GM19467 (cell line): ENCODE measurements around the gene ANKRD23.
"Not testable (repeated sequence)": the region's sequence is repeated elsewhere in the genome, so short reads cannot be mapped to it uniquely, and the experiment has no call there.

Experiments
- ATAC-seq: cut with Tn5 transposase; IDR thresholded peaks from one replicate; pipeline ENCODE4 v1.9.1; 2021; ENCODE audit warnings: mild to moderate bottlenecking, moderate library complexity; ENCODE audit not compliant: unreplicated experiment

The ANKRD23 gene

DNA sequence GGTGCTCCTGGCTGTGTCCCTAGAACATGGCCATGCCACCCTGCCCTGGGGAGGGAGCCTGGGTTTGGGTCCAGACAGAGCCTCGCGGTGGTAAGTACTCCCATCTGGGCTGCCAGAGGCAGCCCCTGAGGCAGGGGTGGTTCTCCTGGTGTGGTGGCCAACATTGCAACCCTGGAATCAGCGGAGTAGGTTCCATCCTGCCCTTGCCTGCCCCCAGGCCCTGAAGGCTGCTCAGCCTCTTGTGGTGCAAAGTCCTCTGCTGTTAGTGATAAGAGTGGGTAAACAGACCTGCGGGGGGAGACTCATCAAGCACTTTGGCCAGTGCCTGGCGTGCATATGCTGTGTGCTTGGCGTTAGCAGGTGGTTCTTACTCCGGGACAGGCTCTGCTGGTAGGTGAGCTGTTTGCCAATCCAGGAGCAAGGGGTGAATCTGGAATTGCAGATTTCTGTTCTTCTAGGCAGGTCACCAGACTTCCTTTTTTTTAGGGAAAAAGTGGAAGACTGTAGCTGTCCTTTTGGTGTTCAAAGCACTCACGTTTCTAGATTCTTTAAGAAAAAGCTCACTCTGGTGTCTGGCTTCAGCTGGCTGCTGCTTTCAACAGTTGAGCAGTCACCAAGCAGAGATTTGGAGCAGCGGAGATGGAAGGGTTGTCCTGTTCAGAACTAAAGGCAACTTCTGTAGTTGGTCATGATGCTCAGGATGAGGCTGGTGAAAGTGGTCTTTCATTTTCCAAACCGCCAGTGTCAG, 24.5 kb downstream of the ANKRD23 start:
- no peak for ATAC-seq

DNA sequence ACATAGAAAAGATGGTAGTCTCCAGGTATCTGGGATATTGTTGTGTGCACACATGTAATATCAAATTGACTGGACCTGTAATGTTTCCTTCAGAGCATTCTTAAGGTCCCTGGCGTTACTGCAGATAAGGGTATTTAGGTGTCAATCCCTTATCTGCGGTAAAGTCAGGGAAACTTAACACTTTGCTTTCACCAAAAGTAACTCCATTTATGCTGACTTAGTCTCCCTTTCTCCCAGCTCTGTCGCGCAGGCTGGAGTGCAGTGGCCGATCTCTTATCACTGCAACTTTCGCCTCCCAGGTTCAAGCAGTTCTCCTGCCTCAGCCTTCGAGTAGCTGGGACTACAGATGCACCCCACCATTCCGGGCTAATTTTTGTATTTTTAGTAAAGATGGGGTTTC, 25.9 kb downstream of the ANKRD23 start:
- no peak for ATAC-seq

DNA sequence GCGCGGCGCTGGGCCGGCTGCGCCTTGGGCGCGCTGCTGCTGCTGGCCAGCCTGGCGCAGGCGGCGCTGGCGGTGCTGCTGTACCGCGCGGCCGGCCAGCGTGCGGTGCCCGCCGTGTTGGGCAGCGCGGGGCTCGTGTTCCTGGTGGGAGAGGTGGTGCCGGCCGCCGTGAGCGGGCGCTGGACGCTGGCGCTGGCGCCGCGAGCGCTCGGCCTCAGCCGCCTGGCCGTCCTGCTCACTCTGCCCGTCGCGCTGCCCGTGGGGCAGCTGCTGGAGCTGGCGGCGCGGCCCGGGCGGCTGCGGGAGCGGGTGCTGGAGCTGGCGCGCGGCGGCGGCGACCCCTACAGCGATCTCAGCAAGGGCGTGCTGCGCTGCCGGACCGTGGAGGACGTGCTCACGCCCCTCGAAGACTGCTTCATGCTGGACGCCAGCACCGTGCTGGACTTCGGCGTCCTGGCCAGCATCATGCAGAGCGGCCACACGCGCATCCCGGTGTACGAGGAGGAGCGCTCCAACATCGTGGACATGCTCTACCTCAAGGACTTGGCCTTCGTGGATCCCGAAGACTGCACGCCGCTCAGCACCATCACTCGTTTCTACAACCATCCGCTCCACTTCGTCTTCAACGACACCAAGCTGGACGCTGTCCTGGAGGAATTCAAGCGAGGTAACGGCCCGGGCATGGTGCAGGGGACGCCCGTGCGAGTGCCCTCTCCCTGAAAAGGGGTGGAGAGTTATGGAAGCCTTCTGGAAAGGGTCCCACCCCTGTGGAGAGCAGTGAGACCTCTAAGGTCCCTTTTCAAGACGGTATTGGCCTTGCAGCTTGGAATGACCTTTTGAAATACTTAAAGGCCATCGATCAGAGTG, 26.8 kb downstream of the ANKRD23 start:
- peak; percentile 0 for ATAC-seq

DNA sequence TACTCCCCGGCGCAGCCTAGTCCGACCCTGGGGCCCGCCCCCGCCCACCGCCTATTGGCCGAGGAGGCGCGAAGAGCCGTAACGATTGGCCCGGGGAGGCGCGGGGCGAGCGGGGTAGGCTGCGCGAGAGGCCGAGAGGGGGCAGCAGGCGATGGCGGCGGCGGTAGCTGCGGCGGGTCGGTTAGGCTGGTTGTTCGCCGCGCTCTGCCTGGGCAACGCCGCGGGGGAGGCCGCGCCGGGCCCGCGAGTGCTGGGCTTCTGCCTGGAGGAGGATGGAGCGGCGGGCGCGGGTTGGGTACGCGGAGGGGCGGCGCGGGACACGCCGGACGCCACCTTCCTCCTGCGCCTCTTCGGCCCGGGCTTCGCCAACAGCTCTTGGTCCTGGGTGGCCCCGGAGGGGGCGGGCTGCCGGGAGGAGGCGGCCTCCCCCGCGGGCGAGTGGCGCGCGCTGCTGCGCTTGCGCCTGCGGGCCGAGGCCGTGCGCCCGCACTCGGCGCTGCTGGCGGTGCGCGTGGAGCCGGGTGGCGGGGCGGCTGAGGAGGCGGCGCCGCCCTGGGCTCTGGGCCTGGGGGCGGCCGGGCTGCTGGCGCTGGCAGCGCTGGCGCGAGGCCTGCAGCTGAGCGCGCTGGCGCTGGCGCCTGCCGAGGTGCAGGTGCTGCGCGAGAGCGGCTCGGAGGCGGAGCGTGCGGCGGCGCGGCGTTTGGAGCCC, 27.5 kb downstream of the ANKRD23 start, which contains the start of gene CNNM3:
CNNM3 (plus strand) TSS at position 142 of the 709 bp plus-strand sequence; CDS start at position 152, 10 bp downstream.
- peak; percentile 84 for ATAC-seq

DNA sequence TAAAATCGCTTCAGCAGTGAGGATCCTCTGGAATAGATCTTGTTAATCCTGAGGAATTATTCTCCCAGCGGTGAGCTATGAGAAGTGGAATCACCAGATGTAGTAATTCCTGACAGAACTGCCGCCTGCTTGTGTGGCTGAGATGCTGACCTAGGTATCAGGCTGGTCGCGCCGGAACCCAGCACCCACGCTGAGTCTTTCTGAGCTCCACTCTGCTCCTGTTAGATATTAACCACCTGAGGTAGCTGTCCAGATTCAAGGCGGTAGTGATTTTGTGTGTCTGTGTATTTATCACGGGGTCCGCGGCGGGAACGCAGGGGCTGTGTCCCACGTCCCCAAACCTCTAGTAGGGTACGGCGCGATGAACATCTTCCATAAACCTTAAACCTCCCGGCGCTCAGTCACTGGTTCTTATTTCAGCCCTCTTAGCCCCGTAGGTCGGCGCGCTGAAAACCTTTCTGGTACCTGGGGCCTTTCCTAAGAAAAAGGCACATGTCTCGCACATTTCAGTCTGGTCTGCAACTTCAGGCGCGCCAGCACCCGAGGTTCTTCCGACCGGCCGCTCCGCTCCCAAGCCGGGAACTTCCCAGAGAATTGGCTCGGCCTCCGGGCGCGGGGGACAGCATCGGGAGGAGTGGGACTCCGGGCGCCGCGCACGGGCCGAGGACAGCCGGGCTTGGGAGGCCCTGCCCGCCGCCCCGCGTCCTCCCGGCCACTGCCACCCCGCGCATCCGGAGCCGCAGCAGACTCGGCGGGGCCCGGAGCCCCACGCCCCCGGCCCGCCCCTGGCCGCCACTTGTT, 28.3 kb downstream of the ANKRD23 start:
- ATAC-seq = no peak

DNA sequence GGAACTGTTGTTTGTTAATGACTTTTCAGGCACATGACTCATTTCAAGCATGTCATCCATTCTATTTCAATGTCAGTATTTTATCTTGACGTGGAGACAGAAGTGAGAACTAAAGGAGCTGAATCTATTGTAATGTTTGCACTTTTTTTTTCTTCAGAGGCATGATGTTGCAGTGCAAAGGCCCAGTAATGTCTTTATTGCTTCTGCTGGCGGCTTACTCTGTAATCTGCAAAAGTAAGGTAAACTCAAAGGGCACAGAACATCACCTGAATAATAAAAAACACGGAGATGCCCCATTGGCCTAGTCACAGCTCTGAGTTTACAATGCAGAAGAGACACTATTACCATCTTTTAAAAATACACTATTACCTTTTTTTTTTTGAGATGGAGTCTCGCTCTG, 30.2 kb downstream of the ANKRD23 start:
- no peak for ATAC-seq

DNA sequence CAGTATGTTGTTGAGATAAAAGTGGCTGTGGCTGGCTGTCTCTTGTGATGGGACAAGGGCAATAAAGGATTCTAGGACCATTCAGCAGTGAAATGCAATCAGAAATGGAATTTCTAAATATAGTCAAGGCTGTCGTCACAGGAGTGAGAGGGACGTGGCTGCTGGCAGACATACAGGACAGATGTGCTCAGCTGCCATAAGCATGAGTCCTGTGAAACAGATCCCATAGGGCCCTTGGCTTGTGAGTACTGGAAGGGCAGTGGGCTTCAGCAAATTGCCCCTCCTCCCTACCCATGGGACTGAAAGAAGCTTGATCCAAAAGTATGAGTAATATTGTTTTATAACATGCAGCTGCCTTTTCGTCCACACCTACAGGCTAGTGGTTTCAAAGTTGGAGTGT, 31.9 kb downstream of the ANKRD23 start:
- no peak for ATAC-seq

DNA sequence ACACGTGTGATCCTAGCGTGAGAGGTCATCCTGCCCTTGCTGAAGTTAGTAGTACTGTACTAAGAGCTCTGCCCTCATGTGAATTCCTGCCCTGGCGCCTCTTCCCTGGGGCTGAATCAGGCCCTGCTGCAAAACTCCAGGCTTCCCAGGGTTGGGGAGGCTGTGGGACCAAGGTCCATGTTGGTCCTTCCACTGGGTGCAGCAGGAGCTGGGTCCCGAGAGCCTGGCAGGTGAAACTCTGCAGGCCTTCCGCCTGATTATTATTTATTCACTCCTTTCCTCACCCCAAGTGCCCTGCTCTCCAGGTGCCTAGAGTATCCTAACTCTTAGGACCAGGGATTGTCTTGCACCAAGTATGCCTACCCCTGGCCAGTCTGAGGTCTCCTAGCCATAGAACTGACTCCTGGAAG, 33.0 kb downstream of the ANKRD23 start:
- ATAC-seq = no peak

DNA sequence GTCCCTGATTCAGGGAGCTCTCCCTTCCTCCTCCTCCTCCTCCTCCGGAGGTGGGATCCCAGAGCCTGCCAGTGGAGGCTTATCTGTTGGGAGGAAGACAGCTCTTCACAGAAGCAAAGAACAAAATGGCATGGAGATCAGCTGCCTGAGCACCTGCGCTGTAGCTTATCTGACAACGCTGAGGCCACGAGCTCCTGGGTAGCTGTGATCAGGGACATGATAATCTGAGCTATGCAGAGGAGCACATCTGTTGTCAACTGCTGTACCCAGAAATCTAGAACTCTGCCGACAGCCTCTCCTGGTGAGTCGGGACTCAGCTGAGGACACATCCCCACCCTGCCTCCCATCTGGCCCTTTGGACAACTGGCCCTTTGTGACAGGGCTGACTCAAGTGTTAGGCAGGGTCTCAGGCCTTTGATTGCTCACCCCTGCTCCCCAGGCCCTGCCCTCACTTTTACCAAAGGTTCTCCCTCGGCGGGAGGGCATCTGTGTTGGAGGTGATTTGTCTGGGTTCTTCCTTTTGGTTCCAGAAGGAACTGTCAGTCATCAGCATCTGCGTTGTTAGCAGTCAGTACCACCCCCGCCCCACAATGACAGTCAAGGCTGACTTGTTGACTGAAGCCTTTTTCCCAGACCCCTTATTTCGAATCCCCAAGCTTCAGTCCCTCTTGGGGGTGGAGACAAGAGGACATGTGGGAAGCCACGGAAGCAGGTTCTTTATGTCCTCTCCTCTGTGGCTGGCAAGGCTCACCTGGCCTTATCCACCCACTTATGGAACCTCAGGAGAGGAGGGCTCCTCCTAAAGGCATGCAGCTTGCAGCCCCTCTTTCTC, 33.7 kb downstream of the ANKRD23 start:
- no peak for ATAC-seq

DNA sequence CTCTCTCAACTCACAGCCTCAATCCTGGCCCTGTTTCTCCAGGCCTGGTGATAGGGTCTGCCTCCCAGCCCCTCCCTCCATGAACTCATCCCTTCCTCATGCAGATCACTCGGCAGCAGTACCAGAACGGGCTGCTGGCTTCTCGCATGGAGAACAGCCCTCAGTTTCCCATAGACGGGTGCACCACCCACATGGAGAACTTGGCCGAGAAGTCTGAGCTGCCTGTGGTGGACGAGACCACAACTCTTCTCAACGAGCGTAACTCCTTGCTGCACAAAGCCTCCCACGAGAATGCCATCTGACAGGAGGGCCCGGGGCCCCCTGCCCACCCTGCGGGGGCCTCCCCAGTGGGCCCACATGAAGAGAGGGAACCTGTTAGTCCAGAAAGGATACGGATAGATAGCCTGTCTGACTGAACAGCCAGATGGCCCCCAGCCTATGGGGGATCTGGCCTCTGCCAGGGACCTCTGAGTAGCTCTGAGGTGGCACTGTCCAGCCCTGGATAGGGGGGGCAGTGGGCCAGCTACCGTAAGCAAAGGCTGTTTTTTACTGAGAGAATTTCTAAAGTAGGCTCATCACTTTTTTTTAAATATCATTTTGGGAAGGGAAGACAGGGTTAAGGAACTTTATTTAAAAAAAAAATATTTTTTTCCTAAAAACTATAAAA, 34.5 kb downstream of the ANKRD23 start:
- no peak for ATAC-seq

DNA sequence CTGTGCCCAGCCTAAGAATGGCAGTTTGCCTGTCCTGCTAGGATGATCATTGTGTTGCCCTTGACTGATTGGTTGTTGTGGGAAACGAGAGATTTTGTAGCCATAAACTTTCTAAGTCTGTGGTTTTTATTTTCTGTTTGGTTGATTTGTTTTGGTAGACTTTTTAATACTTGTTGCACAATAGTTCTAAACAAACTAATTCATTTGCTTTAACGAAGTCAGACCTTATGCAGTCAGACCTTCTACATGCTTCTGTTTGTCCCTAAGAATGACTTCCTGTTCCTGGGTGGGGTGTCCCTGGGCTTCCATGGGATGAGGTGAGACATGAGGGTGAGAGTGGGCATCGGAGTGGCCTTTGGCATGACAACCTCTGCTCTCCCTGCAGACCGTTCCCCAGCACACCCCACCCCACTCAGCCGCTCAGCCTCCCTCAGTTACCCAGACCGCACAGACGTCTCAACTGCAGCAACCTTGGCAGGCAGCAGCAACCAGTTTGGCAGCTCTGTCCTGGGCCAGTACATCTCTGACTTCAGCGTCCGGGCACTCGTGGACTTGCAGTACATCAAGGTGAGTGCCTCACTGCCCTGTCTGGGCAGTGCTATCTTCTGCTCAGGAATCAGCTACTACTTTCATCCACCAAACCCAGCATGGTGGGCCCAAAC, 35.5 kb downstream of the ANKRD23 start:
- no peak for ATAC-seq

DNA sequence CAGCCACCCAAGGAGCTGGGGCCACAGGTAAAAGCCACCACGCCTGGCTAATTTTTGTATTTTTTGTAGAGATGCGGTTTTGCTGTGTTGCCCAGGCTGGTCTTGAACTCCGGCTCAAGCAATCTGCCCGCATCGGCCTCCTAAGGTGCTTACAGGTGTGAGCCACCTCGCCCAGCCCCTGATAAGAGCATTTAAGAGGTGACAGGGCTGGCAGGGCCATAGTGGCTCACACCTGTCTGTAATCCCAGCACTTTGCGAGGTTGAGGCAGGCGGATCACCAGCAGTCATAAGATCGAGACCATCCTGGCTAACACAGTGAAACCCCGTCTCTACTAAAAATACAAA, 36.7 kb downstream of the ANKRD23 start:
- no peak for ATAC-seq

DNA sequence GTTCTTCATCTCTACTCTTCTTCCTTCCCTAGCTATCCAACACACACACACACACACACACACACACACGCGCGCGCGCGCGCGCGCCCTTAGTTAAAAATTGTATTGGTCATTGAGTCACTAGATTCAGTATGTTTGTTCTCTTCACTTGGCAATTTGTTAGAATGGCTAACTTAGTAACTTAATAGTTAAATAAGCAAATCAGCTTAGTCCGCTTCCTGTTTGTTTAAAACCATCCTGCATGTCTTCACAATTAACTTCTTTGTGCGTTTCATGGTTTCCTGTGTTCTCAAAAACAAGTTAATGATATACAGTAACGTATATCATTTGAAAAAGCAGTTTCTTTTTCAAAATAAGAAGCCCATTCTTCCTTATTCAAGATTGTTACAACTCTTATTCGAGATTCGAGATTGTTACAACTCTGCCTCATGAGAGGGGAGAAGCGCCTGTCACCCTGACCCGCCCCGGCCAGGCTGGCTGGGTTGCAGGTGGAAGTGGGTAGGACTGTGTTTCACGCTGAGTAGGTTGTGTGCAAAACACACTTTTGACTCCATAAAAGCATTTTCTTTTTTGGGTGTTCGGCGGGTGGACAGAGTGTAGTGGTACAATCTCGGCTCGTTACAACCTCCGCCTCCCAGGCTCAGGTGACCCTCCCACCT, 37.2 kb downstream of the ANKRD23 start:
- ATAC-seq = peak; percentile 60

DNA sequence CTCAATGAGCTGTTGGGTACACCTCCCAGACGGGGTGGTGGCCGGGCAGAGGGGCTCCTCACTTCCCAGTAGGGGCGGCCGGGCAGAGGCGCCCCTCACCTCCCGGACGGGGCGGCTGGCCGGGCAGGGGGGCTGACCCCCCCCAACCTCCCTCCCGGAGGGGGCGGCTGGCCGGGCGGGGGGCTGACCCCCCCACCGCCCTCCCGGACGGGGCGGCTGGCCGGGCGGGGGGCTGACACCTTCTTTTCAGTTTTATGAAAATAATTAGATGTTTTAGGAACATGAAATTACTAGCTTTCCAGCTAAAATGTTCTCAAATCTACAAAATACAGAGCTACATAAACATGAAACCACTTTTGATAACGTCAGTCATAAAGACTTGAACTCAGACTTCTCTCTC, 37.9 kb downstream of the ANKRD23 start:
- ATAC-seq = not testable (repeated sequence)

DNA sequence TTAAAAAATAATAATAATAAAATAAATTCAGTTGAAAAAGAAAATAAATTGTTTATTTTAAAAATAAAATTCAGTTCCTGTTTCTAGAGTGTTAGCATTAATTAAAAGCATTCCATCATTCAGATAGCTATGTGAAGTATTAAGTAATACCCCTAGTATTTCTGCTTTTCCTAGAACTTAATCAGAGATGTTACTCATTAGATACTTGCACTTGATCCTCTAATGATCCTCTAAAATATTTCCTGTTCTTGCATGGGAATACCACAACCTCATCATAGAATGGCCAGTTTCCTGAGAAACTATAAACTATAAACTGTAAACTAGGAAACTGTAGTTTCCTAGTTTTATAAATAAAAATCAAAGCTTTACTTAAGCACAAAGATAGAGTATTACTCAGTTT, 38.8 kb downstream of the ANKRD23 start:
- no peak for ATAC-seq

DNA sequence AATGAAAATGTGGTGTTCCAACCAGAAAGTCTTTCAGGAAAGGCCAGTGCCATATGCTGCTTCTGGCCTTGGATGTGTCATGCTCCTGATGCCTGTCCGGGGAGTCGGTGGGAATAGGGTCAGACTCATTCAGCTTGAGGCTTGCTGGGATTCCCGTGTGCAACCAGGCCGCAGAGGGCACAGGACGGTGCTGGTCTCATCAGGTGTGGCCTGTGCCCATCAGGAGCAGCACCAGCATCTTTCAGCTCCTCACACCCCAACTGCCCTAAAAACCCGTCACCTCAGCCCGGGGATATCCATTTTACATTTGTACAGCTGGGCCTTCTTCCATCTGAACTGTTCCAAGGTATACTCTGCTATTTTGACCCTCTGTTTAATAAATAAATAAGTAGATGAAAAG, 41.1 kb downstream of the ANKRD23 start:
- ATAC-seq = no peak

DNA sequence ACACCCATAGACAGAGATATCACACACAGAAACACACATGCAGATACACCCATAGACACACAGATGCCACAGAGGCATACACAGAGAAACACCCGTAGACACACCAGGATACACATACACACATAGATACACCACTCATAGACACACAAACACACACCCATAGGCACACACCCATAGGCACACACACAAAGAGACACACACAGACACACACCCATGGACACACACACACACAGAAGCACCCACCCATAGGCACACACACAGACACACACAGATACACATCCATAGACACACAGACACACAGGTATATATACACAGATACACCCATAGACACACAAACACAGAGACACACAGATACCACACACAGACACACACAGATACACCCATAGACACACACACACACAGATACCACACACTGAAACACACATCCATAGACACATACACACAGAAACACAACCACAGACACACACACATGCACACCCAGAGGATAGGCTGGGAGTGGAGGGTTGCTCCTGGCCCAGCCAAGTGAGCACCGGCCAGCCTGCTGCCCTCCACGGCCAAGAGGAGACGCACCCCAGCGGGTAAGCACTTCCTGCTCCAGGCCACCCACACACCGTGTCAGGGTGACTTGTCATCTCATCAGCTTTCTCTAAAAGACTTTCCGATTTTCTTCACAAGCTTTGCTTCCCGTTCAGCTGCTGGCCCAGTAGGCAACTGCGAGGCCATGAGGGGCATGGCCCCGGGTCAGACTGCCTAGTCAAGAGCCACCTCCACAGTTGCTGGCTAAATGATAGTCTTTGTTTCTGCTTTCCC, 41.8 kb downstream of the ANKRD23 start:
- ATAC-seq = no peak
